GM12872 (cell line): ENCODE measurements around the gene WNK1.

ENCODE experiments used
- TF ChIP-seq, protein P1 (sequence below): IDR thresholded peaks from 3 replicates; pipeline ENCODE4 v1.5.1; 2011; ENCODE audit warnings: low read depth, mild to moderate bottlenecking, low read length, moderate library complexity; ENCODE audit not compliant: insufficient read depth

The WNK1 gene

DNA sequence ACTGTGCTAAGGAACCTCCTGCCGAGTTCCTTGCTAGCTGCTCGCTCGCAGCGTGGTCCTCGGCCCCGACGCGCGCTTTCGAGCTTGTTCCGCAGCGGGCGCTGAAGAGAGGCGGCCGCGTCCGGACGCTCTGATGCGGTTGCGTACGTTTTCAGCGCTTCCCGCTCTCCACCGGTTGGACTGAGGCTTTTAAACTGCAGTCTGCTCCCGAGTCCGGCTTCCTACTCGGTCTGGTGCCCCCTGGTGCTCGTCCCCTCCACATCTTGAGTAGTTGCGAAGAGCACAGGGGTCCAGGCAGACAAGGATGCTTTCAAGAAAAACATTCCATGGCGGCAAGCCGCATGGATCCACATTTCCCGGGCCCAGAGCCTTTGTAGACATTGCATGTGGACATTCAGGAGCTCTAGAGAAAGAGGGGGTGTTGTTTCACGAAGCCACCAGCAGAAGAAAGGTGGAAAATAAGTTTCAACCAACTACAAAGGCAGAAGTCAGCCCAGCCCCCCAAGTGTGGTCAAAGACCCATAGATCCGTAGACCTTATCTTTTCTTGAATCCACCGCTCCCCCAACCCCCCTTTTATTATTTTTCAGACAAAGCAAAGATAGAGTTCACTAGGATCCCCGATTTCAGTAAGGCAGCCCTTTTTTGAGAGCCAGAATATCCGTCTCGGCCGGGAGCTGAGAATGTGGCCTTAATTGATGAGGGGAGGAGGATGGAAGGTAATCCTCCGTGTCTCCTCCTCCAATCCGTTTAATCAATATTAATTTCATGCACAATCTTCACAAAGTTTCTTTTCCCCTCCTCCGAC is 984 bp upstream of the WNK1 start:
- TF ChIP-seq, protein P1, sequence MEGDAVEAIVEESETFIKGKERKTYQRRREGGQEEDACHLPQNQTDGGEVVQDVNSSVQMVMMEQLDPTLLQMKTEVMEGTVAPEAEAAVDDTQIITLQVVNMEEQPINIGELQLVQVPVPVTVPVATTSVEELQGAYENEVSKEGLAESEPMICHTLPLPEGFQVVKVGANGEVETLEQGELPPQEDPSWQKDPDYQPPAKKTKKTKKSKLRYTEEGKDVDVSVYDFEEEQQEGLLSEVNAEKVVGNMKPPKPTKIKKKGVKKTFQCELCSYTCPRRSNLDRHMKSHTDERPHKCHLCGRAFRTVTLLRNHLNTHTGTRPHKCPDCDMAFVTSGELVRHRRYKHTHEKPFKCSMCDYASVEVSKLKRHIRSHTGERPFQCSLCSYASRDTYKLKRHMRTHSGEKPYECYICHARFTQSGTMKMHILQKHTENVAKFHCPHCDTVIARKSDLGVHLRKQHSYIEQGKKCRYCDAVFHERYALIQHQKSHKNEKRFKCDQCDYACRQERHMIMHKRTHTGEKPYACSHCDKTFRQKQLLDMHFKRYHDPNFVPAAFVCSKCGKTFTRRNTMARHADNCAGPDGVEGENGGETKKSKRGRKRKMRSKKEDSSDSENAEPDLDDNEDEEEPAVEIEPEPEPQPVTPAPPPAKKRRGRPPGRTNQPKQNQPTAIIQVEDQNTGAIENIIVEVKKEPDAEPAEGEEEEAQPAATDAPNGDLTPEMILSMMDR = peak; percentile 74

DNA sequence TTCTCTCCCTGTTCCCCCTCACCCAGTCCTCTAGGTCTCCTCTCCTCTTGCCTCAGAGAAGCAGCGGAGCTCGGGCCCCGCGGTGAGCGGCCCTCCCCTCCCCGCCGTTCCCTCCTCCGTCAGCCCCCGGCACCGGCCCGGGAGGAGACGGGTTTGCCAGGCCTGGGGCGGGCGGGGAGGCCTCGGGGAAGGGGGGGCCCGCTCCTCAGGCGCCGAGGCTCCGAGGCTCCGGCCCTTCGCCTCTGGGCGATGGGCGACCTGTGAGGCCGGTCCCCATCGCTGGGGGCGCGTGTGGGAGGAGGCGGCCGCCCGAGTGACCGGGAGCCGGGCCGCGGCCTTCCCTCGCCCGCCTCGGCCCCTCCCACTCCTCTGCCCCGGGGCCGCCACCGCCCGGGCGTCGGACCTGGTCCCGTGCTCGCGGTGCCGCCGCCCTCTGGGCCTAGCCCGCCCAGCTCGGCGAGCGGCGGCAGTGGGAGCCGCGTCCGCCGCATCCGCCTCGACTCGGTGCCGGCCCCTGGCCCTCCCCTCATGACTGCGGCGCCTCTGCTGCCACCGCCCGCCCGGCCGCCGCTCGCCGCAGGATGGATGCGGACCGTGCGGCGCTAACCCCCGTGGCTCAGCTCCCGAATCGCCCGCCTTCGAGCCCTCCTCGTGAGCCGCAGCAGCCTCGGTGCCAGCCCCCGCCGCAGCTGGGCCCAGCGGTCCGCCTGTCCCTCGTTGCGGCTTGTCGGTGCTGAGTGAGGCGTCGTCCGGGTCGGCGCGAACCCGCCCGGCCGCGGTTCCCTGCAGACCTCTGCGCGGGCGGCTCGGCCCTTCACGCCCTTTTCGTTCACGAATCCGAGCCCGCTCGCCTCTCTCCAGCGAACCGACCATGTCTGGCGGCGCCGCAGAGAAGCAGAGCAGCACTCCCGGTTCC is 574 bp downstream of the WNK1 start:
- TF ChIP-seq, protein P1 = no peak

DNA sequence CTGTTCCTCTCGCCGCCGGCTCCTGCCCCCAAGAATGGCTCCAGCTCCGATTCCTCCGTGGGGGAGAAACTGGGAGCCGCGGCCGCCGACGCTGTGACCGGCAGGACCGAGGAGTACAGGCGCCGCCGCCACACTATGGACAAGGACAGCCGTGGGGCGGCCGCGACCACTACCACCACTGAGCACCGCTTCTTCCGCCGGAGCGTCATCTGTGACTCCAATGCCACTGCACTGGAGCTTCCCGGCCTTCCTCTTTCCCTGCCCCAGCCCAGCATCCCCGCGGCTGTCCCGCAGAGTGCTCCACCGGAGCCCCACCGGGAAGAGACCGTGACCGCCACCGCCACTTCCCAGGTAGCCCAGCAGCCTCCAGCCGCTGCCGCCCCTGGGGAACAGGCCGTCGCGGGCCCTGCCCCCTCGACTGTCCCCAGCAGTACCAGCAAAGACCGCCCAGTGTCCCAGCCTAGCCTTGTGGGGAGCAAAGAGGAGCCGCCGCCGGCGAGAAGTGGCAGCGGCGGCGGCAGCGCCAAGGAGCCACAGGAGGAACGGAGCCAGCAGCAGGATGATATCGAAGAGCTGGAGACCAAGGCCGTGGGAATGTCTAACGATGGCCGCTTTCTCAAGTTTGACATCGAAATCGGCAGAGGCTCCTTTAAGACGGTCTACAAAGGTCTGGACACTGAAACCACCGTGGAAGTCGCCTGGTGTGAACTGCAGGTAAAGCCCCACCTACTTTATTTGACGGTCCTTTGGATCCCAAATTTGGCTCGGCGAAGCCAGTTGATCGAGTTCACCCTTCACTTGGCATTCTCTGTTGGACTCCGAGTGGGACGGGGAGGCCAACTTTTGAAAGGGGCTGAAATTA is 1.5 kb downstream of the WNK1 start:
- TF ChIP-seq, protein P1 = peak; percentile 32

DNA sequence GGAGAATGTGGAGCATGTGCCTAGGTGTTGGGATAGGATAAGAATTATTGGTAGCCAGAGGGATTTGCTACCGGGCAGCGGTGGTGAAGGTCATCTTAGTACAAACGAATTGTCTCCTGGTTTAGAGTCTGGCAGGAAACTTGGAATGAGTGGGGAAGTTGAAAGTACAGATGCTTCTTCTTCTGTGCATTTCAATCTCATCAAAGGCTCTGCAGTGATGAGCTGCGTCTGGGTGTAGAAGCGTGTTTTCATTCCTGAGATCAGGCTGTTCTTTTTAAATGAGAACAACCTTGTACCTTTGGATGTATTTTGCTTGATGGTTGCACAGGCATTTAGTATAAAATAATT is 2.1 kb downstream of the WNK1 start:
- TF ChIP-seq, protein P1 = no peak

DNA sequence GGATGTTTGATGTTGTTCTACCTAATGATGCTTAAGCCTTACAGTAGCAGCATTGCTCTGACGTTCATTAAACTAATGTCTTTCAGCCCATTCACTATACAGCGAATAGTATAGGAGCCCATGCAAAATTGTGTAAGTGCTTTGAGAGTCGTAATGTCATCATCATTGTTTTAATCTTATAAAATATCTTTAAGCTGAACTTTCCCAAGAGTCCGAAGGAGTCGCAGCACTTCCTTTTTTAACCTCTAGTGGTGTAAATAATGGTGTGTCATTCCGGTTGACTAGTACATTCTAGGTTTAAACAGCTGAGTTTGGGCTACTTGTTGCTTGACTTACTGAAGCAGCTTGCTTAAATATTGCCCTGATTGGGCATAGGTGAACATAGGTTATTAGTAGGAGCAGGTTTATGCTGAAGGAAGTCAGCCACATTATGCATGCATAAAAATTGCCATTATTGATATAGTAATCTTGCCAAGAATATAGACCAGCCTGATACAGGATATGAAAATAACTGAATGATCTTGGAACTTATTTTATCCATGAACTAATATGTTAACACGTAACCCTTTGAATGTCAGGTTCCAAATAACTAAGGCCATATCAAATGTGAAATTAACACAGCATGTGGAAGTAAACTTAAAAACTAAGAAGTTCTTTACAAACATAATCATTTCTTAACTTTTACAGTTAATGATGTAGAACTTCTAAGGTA is 2.6 kb downstream of the WNK1 start:
- TF ChIP-seq, protein P1 = peak; percentile 58; the same call in 2 of the 3 replicates

DNA sequence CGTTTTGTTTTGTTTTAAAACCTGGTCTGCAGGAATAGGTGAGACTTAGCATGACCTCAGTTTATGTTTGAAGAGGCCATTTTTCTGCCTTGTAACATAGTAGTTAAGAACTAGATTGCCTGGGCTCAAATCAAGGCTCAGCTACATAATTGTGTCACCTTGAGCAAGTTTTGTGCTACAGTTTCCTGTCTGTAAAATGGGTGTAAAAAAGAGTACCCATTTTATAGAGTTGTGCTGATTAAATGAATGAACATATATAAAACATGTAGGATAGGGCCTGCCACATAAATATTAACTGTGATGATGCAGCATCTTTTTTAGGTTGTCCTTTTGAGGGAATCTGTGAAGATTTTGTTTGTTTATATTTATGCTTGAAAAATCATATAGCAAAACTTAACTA is 7.2 kb downstream of the WNK1 start:
- TF ChIP-seq, protein P1 = no peak
